HFF-Myc (cell line): ENCODE data around the gene CLIP3.
"Not testable (repeated sequence)": the region's sequence is repeated elsewhere in the genome, so short reads cannot be mapped to it uniquely, and the experiment has no call there.

Experiments used
- DNase-seq: peaks from one replicate; pipeline ENCODE4 v3.0.0-alpha.2; 2011; ENCODE audit warnings: low read depth; ENCODE audit errors: extremely low read depth
- H3K4me3 ChIP-seq: replicated peaks from 2 replicates; pipeline ENCODE4 v1.5.1; 2011; ENCODE audit warnings: low read depth, mild to moderate bottlenecking, control low read depth, low read length
- TF ChIP-seq, protein P1 (sequence below): IDR thresholded peaks from 2 replicates; pipeline ENCODE4 v1.5.1; 2012; ENCODE audit warnings: mild to moderate bottlenecking, low read depth, low read length, control low read depth; ENCODE audit errors: missing control alignments

CLIP3 gene, protein sequence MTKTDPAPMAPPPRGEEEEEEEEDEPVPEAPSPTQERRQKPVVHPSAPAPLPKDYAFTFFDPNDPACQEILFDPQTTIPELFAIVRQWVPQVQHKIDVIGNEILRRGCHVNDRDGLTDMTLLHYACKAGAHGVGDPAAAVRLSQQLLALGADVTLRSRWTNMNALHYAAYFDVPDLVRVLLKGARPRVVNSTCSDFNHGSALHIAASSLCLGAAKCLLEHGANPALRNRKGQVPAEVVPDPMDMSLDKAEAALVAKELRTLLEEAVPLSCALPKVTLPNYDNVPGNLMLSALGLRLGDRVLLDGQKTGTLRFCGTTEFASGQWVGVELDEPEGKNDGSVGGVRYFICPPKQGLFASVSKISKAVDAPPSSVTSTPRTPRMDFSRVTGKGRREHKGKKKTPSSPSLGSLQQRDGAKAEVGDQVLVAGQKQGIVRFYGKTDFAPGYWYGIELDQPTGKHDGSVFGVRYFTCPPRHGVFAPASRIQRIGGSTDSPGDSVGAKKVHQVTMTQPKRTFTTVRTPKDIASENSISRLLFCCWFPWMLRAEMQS

GRCh38 chr19:36032251-36033104 lies at the start of gene CLIP3:
Gene CLIP3, minus strand, starts transcription at chr19:36032873. Its CDS starts 516 bp downstream, at chr19:36032357.
- no peak for DNase-seq
- TF ChIP-seq, protein P1, sequence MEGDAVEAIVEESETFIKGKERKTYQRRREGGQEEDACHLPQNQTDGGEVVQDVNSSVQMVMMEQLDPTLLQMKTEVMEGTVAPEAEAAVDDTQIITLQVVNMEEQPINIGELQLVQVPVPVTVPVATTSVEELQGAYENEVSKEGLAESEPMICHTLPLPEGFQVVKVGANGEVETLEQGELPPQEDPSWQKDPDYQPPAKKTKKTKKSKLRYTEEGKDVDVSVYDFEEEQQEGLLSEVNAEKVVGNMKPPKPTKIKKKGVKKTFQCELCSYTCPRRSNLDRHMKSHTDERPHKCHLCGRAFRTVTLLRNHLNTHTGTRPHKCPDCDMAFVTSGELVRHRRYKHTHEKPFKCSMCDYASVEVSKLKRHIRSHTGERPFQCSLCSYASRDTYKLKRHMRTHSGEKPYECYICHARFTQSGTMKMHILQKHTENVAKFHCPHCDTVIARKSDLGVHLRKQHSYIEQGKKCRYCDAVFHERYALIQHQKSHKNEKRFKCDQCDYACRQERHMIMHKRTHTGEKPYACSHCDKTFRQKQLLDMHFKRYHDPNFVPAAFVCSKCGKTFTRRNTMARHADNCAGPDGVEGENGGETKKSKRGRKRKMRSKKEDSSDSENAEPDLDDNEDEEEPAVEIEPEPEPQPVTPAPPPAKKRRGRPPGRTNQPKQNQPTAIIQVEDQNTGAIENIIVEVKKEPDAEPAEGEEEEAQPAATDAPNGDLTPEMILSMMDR, result no peak
- H3K4me3 ChIP-seq, result peak within 1 kb of the TSS; percentile 59

DNA sequence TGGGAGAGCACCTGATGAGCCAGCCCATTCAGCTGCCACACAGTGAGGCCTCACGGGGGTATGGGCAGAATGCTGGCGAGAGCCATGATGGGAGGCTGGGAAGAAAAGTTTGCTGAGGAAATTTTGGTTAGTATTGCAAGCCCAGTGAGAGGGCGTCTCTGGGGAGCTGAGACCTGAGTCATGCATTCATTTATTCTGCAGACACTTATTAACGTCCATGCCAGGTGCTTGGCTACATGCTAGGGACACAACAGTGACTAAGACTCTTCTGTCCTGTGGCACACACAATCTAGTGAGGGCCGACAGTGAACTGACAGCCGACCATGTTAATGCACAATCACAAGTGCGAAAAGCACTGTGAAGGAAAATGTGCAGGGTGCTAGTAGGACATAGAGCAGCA lies 49.2 kb upstream of the CLIP3 start:
- H3K4me3 ChIP-seq, result no peak overlapping the region
- TF ChIP-seq, protein P1, result no peak
- DNase-seq, result no peak

GRCh38 chr19:36081385-36081784 lies 48.7 kb upstream of the CLIP3 start:
- DNase-seq, result no peak

GRCh38 chr19:36079389-36079945 lies 46.8 kb upstream of the CLIP3 start:
- TF ChIP-seq, protein P1, result no peak
- no peak for DNase-seq
- H3K4me3 ChIP-seq, result no peak overlapping the region

More at GRCh38 chr19:36081385-36081784, 48.7 kb upstream of the CLIP3 start:
- no peak overlapping the region for H3K4me3 ChIP-seq
- TF ChIP-seq, protein P1, result no peak

GRCh38 chr19:36073121-36073876 lies 40.6 kb upstream of the CLIP3 start:
- TF ChIP-seq, protein P1, result no peak
- H3K4me3 ChIP-seq, result no peak overlapping the region
- DNase-seq, result no peak

GRCh38 chr19:36072081-36072480 lies 39.4 kb upstream of the CLIP3 start:
- no peak overlapping the region for H3K4me3 ChIP-seq
- TF ChIP-seq, protein P1, result no peak
- DNase-seq, result no peak

DNA sequence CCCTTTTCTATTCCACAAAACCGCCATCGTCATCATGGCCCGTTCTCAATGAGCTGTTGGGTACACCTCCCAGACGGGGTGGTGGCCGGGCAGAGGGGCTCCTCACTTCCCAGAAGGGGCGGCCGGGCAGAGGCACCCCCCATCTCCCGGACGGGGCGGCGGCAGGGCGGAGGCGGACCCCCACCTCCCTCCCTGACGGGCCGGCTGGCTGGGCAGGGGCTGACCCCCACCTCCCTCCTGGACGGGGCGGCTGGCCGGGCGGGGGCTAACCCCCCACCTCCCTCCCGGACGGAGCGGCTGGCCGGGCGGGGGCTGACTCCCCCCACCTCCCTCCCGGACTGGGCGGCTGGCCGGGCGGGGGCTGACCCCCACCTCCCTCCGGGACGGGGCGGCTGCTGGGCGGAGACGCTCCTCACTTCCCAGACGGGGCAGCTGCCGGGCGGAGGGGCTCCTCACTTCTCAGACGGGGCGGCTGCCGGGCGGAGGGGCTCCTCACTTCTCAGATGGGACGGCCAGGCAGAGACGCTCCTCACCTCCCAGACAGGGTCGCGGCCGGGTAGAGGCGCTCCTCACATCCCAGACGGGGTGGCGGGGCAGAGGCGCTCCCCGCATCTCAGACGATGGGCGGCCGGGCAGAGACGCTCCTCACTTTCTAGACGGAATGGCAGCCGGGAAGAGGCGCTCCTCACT lies 36.3 kb upstream of the CLIP3 start:
- H3K4me3 ChIP-seq, DNase-seq: not testable (repeated sequence)
